ENCODE measurements around the gene SRP54.

- TF ChIP-seq NFYB (CRISPR knock-in tag; conservative IDR thresholded peaks at IDR 0.05; ENCODE audit: low read depth), result no peak
- TF ChIP-seq CTCF (IDR thresholded peaks at IDR 0.05), result no peak
- no peak for TF ChIP-seq ATF2 (CRISPR knock-in tag; IDR thresholded peaks at IDR 0.05; ENCODE audit: borderline replicate concordance, low read depth)
- TF ChIP-seq USF2 (CRISPR knock-in tag; IDR thresholded peaks at IDR 0.05), result no peak
- no peak for TF ChIP-seq ZBTB21 (CRISPR knock-in tag; IDR thresholded peaks at IDR 0.05; ENCODE audit: borderline replicate concordance)
- TF ChIP-seq ZNF281 (CRISPR knock-in tag; IDR thresholded peaks at IDR 0.05), result no peak
- no peak for TF ChIP-seq PREB (CRISPR knock-in tag; IDR thresholded peaks at IDR 0.05; ENCODE audit: borderline replicate concordance)
These were observed 11.4 kb upstream of the SRP54 start for GRCh38 chr14:34971381-34971780.
